Suprapubic skin (tissue), 3 donors: Measurements from ENCODE around the gene DDX4.

Source experiments
- CTCF ChIP-seq, 2 donors: fragments of 200-600 bp in 1 of 2; fragments of 450-650 bp in 1 of 2; sonication (generic) in 1 of 2; IDR thresholded peaks; one replicate each; pipeline ENCODE4 v1.5.1; 2016 to 2019; ENCODE audit warnings: antibody characterized with exemption in 2 of 2, mild to moderate bottlenecking in 1 of 2, moderate library complexity in 1 of 2
- POLR2AphosphoS5 ChIP-seq, 3 donors: sonication (generic); formaldehyde crosslinking; IDR thresholded peaks; one replicate each; pipeline ENCODE4 v1.6.1; 2017; ENCODE audit warnings: antibody characterized with exemption in 3 of 3

DNA sequence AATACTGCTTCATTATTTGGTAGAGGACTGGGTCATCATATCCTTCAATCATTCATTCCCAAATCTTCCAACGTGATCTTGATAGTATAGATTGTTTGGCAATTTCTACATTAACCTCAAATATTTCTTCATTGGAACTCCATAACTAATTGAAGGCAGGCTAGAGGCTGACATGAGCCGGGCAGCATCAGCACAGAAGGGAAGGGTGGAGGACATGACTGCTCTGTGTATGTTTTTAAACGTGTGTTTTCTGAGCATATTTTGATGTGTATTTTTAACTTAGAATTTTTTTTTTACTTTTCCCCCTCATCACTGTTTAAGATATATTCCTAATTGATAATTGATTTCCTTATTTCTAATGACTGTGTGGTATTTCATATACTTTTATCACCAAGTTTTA is 12.6 kb downstream of the DDX4 start:
- TF ChIP-seq POLR2AphosphoS5 (IDR thresholded peaks at IDR 0.05), result no peak
- no peak for TF ChIP-seq CTCF (IDR thresholded peaks at IDR 0.05)
